Fibroblast of skin of left biceps (primary cell): ENCODE data around the gene OCLN.
"Not testable (repeated sequence)": the region's sequence is repeated elsewhere in the genome, so short reads cannot be mapped to it uniquely, and the experiment has no call there.

ENCODE experiments used
- DNase-seq, 2 experiments: peaks; one replicate each; pipeline ENCODE4 v3.0.0-alpha.2; 2013; ENCODE audit warnings: low read depth in 2 of 2

Gene OCLN

DNA sequence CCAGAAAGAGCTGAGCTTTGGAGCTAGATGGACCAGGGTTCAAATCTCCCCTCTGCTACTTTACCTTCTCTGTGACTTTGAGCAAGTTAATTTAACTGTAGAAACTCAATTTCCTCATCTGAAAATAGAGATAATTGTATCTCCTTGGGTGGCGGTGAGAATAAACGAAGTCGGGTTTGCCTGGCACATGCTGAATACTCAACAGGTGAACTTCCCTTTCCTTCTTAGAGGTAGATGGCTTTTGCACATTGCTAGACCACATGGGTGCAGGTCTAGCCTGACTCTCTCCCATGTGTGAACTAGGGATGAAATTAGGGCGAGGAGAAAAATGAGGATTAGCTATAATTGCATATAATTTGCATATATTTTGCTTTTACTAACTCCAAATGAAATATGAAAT, 36.0 kb downstream of the OCLN start:
- DNase-seq: no peak

GRCh38 chr5:69530561-69531405, 38.2 kb downstream of the OCLN start:
- no peak for DNase-seq

DNA sequence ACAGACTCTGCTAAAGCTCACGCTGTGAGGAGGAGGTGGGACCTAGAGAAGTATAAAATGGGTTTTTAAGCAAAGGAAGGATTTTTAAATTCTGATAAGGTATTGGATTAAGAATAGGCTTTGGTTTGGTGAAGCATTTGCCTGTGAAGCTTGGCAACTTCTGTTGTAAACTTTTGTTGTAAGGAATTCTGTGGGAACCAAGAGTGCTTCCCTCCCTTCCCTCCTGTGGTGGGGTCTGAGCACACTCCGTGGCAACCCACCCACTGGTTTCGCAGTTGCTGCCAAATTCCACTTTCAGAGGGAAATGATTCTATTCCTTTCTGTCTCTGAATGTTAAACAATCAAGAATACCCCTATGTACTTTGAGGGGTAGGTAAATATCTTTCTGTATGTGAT, 38.8 kb downstream of the OCLN start:
- no peak for DNase-seq

GRCh38 chr5:69537911-69538310, 45.3 kb downstream of the OCLN start:
- DNase-seq: not testable (repeated sequence)

DNA sequence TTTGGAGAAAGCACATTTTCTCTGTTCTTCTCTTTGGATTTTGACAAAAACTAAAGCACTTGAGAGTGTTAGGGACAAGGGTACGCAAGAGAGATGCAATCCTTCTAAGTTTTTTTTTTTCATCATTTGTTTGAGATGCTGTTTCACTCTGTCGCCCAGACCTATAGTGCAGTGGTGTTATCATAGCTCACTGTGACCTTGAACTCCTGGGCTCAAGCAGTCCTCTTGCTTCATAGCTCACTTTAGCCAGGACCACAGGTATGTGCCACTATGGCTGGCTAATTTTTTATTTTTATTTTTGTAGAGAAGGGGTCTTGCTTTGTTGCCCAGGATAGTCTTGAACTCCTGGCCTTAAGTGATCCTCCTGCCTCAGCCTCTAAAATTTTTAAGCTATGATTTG, 46.1 kb downstream of the OCLN start:
- not testable (repeated sequence) for DNase-seq

- not testable (repeated sequence) for DNase-seq
These were observed 48.8 kb downstream of the OCLN start for GRCh38 chr5:69541347-69541746.

- not testable (repeated sequence) for DNase-seq
These were observed 50.4 kb downstream of the OCLN start for GRCh38 chr5:69542838-69543618.

DNA sequence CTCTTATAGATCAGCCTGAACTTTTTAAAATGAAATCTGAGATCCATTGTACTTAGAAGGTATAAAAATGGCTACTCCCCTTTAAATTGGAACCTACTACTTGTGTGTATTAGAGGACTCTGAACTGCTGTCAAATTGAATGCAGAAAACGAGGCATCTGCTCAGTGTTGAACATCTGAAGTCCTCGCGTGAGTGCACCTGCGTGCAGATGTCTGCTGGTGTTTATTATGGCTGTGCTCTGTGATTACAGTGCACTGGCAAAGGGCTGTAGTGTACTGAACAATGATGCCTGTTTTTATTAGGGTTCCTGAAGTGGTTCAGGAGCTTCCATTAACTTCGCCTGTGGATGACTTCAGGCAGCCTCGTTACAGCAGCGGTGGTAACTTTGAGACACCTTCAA, 52.0 kb downstream of the OCLN start:
- not testable (repeated sequence) for DNase-seq

GRCh38 chr5:69559908-69560330, 67.3 kb downstream of the OCLN start, which contains the start of gene GTF2H2C:
TSS of gene GTF2H2C (plus strand) at chr5:69560191. CDS start at chr5:69565133, 4,942 bp downstream.
- DNase-seq: peak in 1 of 2 experiments; percentile 24

- DNase-seq: not testable (repeated sequence)
These were observed 68.2 kb downstream of the OCLN start for GRCh38 chr5:69560587-69561431.

DNA sequence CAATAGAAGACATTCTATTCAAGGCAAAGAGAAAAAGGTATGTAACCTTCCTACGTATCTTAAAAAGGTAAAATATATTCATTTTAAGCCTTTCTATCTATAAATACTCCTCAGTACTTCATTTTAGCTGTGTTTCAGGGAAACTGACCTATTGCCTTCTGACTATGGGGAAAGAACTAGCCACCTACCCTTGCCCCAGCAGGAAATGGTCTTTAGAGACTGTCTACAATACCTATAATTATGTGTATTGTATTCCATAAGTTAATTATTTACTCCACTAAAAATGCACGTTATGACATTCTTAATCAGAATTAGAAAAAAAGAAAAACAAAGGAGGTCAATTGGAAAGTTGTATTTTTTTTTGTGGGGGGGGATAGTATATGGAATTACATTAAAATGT, 73.6 kb downstream of the OCLN start:
- not testable (repeated sequence) for DNase-seq

- DNase-seq: not testable (repeated sequence)
These were observed 75.5 kb downstream of the OCLN start for GRCh38 chr5:69568072-69568471.

DNA sequence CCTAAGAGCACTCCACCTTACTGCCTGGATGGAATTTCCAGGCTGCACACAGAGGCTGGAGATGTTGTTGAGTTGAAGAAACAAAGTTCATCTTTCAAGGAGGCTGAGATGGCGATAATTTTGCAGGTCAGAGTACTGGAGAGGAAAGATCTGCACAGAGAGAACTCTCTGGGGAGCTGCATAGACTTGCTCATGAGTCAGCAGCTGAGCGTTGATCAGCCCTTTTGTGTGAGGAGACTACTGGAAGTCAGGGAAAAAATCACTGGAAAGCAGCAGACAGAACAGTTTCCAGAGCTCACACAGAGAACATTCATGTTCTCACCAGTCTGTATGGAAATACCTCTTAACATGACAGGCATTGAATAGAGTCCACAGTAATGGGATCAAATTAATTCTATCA, 90.8 kb downstream of the OCLN start:
- not testable (repeated sequence) for DNase-seq

DNA sequence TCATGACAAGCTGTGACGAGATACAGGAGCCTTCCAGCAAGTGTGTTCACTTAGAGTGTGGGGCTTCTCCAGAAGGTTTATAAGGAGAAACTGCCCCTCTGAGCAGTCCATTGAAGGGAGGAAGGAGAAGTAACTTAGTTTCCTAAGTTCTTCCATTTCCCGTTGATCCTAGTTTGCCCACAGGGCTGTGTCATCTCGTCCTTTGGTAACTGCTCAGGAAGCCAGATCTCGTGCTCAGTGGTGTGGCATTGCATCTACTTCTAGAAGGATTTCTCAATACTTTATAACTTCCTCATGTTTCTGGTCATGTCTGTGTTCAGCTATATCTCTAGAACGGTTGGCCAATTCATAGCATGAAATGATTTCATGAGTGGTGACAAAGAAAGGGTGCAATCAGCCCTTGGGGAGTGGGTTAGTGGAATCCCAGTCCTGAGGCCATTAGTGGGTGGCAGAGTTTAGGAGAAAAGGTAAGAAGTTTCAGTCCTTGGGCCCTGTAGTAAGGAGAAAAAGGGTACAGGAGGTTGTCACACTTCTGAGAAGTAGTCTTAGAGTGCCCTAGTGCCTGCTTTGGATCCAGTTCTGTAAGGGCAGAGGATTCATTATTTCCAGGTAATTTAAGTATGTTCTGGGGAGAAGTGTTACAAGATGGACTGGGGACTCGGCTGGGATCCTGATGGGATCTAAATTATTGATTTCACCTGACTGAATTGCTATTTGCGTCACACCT, 103.7 kb downstream of the OCLN start:
- DNase-seq: not testable (repeated sequence)

- not testable (repeated sequence) for DNase-seq
These were observed 109.4 kb downstream of the OCLN start for GRCh38 chr5:69601947-69602346.

DNA sequence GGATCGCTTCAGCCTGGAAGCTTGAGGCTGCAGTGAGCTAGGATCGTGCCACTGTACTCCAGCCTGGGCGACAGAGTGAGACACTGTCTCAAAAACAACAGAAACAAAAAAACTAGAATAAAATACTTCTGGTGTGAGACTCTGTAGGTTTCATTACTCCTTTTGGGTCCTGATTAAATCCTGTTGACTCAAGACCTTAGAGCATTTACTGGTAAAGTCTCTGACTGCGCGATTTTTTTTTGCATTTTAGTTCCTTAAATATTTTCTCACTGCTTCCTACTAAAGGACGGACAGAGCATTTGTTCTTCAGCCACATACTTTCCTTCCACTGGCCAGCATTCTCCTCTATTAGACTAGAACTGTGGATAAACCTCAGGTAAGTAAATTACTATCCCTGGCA, 114.2 kb downstream of the OCLN start:
- not testable (repeated sequence) for DNase-seq
